Activated CD4-positive, alpha-beta T cell treated with anti-CD3 and anti-CD28 coated beads for 36 hours (primary cell): ENCODE measurements around the gene HNRNPK. TPM values are rescaled to one million over a fixed set of nuclear protein-coding genes. Genes with fewer than 3 reads are reported as not detected.
A peak's percentile ranks its signal among the peaks of the same experiment; 100 is the strongest.

ENCODE experiments used
- ATAC-seq: fragments of 200-7000 bp; cut with Tn5 transposase; one replicate; pipeline ENCODE4 v1.10.0; 2021; ENCODE audit warnings: mild to moderate bottlenecking, moderate library complexity
- CTCF ChIA-PET: fragments of 350-600 bp; sonication (Branson Sonifier 250); formaldehyde crosslinking; loops from one replicate; lab custom pipeline; 2021; ENCODE audit warnings: antibody characterized with exemption; lab: Charles Lee
- POLR2A ChIA-PET: fragments of 350-600 bp; sonication (Branson Sonifier 250); formaldehyde crosslinking; loops from one replicate; lab custom pipeline; 2021; ENCODE audit warnings: antibody characterized with exemption, inconsistent platforms; lab: Charles Lee
- DNase-seq: peaks from one replicate; pipeline ENCODE4 v3.0.0-alpha.2; 2020
- H3K27ac Mint-ChIP-seq: one replicate; pipeline ENCODE4 v1.8.0; 2021; ENCODE audit warnings: mixed read lengths
- H3K27me3 Mint-ChIP-seq: one replicate; pipeline ENCODE4 v1.8.0; 2021; ENCODE audit warnings: mixed read lengths
- H3K36me3 Mint-ChIP-seq: one replicate; pipeline ENCODE4 v1.8.0; 2021; ENCODE audit warnings: low read depth, mixed read lengths
- H3K4me1 Mint-ChIP-seq: one replicate; pipeline ENCODE4 v1.8.0; 2021; ENCODE audit warnings: mixed read lengths
- H3K4me3 Mint-ChIP-seq: one replicate; pipeline ENCODE4 v1.8.0; 2021; ENCODE audit warnings: mild to moderate bottlenecking, moderate library complexity, mixed read lengths
- H3K9me3 Mint-ChIP-seq: one replicate; pipeline ENCODE4 v1.8.0; 2021; ENCODE audit warnings: low read depth, mixed read lengths
- intact Hi-C, 2 experiments: fragments of 100-400 bp; cut with DNase I in 1 of 2; cut with micrococcal nuclease in 1 of 2; formaldehyde crosslinking; loops; one replicate each; pipeline versions ENCODE4 v1.14.2 to v1.15.1; 2022 to 2024; cut with DNase I, micrococcal nuclease
- total RNA-seq, 2 experiments: library from RNA; stranded (reverse); gene quantifications; one replicate each; pipeline ENCODE4 v1.2.3, GENCODE V29; 2021

HNRNPK gene
- total RNA-seq, 2 experiments from 2014 or later, result 848 to 1,029 TPM

DNA sequence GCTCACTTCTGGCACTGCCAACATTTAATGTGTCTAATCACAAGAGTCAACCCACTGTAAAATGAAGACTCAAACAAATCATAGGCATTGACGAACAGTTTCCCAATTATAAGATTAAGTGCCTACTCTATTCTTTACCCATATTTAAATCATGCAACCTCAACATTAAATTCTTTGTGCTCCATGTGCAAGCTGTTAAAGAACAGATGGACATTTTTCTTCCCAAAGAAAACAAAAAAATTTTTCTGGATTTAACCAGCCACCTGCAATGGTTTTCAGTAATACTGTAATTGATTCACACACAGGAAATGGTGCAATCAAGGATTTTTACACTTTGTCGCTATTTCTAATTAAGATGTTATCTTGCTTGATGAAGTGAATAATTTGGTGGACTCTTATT lies 3.6 kb downstream of the HNRNPK start:
- DNase-seq (no peak), ATAC-seq (no peak)
- H3K9me3 Mint-ChIP-seq, result no peaks in the 10 kb centered on the region
- H3K4me1 Mint-ChIP-seq, result peaks cover 49% of the 10 kb centered on the region
- H3K27me3 Mint-ChIP-seq, result no peaks in the 10 kb centered on the region
- H3K36me3 Mint-ChIP-seq, result peaks cover 81% of the 10 kb centered on the region
- ChIA-PET POLR2A (interaction anchor here (0.9 kb wide), 1 partner anchor 320 kb away, joined by 3 read pairs; no protein-coding TSS in a partner anchor), CTCF (no interaction called here)
- peak overlapping the region; percentile 100 for H3K4me3 Mint-ChIP-seq
- peak overlapping the region; percentile 99 for H3K27ac Mint-ChIP-seq
- intact Hi-C loops, result no loop called here

DNA sequence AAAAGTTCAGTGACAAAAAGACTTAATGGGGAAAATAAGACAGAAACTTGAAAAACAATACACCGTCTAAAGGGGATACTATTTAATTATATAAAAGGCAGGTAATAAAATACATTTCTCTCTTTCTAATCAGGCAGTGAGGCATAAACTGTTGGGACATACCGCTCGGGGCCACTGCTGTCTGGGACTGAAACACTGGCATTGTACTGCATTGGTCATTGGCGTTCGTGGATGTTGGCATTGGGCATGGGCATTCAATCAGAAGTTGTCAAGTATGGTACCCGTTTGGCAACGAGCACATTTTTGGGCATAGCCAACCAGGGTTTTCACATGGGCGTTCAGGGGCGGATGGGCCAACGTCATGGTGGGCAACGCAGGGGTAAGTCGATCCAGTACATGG lies 4.7 kb downstream of the HNRNPK start:
- Mint-ChIP-seq H3K4me3 (peak overlapping the region; percentile 17), H3K4me1 (peaks cover 52% of the 10 kb centered on the region), H3K36me3 (peaks cover 90% of the 10 kb centered on the region), H3K27me3 (no peaks in the 10 kb centered on the region), H3K9me3 (no peaks in the 10 kb centered on the region), H3K27ac (peak overlapping the region; percentile 58)
- DNase-seq (no peak), ATAC-seq (no peak)
- CTCF ChIA-PET, result no interaction called here
- intact Hi-C loops, result no loop called here
- POLR2A ChIA-PET, result no interaction called here

DNA sequence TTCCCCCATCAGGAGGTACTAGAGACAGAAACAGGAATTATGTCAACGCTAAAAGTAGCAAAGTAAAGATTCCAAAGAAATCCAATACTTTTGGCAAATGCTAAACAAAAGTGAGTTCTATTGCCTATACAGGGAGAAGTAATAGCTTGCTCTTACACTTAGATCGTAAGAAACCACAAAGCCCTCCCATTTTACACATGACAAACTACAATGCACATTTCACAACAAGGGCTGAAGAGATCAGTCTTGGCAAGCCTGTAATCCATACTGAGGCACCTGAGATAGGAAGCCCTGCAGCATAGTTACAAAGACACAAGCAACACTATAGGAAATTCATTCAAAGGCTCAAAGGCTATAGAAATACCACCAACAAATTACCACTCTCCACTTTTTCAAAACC lies 7.7 kb downstream of the HNRNPK start:
- peaks cover 49% of the 10 kb centered on the region for H3K4me1 Mint-ChIP-seq
- POLR2A ChIA-PET, result interaction anchor here (0.7 to 2.6 kb wide), 3 partner anchors 9 to 13 kb away, joined by 3 to 7 read pairs (median 6); no protein-coding TSS in a partner anchor
- intact Hi-C loops, result no loop called here
- ATAC-seq, result peak; percentile 39
- no peak overlapping the region for H3K4me3 Mint-ChIP-seq
- H3K9me3 Mint-ChIP-seq, result no peaks in the 10 kb centered on the region
- CTCF ChIA-PET, result no interaction called here
- no peak for DNase-seq
- H3K27ac Mint-ChIP-seq, result peak overlapping the region; percentile 58
- H3K36me3 Mint-ChIP-seq, result peaks cover 93% of the 10 kb centered on the region
- H3K27me3 Mint-ChIP-seq, result no peaks in the 10 kb centered on the region

- intact Hi-C loops, result no loop called here
- H3K27ac Mint-ChIP-seq, result no peak overlapping the region
- no peak for ATAC-seq
- H3K9me3 Mint-ChIP-seq, result no peaks in the 10 kb centered on the region
- ChIA-PET CTCF (interaction anchor here (0.6 to 1.3 kb wide), 3 partner anchors 8 to 351 kb away, joined by 3 to 5 read pairs (median 3); no protein-coding TSS in a partner anchor), POLR2A (interaction anchor here (2.6 kb wide), 1 partner anchor 10 kb away, joined by 7 read pairs; no protein-coding TSS in a partner anchor)
- H3K4me1 Mint-ChIP-seq, result peaks cover 43% of the 10 kb centered on the region
- H3K36me3 Mint-ChIP-seq, result peaks cover 92% of the 10 kb centered on the region
- H3K27me3 Mint-ChIP-seq, result no peaks in the 10 kb centered on the region
- H3K4me3 Mint-ChIP-seq, result no peak overlapping the region
- DNase-seq, result no peak
These were observed 8.5 kb downstream of the HNRNPK start for GRCh38 chr9:83971485-83971884.

GRCh38 chr9:83969602-83970001 lies 10.4 kb downstream of the HNRNPK start:
- no peak for DNase-seq
- H3K27ac Mint-ChIP-seq, result peak overlapping the region; percentile 25
- H3K4me3 Mint-ChIP-seq, result no peak overlapping the region
- H3K27me3 Mint-ChIP-seq, result no peaks in the 10 kb centered on the region
- ChIA-PET POLR2A (no interaction called here), CTCF (interaction anchor here (0.7 kb wide), 1 partner anchor 15 kb away, joined by 3 read pairs; no protein-coding TSS in a partner anchor)
- no peaks in the 10 kb centered on the region for H3K9me3 Mint-ChIP-seq
- intact Hi-C loops, result loop anchor here in 1 of 2 experiments (1.0 kb wide), 1 partner anchor 9 kb away; no protein-coding TSS in a partner anchor
- ATAC-seq, result no peak
- peaks cover 80% of the 10 kb centered on the region for H3K36me3 Mint-ChIP-seq
- H3K4me1 Mint-ChIP-seq, result peaks cover 28% of the 10 kb centered on the region

GRCh38 chr9:83967073-83967472 lies 12.9 kb downstream of the HNRNPK start:
- intact Hi-C loops, result no loop called here
- Mint-ChIP-seq H3K9me3 (no peaks in the 10 kb centered on the region), H3K4me1 (peaks cover 14% of the 10 kb centered on the region), H3K27me3 (no peaks in the 10 kb centered on the region), H3K27ac (peak overlapping the region; percentile 52), H3K36me3 (peaks cover 59% of the 10 kb centered on the region), H3K4me3 (no peak overlapping the region)
- ATAC-seq (no peak), DNase-seq (no peak)
- CTCF ChIA-PET, result no interaction called here
- POLR2A ChIA-PET, result no interaction called here

DNA sequence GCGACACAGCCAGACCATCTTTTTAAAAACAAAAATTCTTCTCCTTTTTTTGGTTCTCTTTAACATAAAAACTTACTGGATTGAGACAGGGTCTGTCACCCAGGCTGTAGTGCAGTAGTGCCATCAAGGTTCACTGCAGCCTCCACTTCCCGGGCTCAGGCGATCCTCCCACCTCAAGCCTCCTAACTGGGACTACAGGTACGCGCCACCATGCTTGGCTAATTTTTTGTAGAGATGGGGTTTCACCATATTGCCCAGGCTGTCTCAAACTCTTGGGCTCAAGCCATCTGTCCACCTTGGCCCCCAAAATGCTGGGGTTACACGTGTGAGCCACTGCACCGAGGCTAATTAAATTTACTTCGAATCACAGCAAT lies 13.8 kb downstream of the HNRNPK start:
- ATAC-seq (peak; percentile 12), DNase-seq (no peak)
- CTCF ChIA-PET, result no interaction called here
- H3K27ac Mint-ChIP-seq, result no peak overlapping the region
- H3K27me3 Mint-ChIP-seq, result no peaks in the 10 kb centered on the region
- peaks cover 50% of the 10 kb centered on the region for H3K36me3 Mint-ChIP-seq
- POLR2A ChIA-PET, result interaction anchor here (1.4 kb wide), 1 partner anchor 14 kb away, joined by 8 read pairs; the partner anchor contains the start of genes HNRNPK and RMI1
- H3K9me3 Mint-ChIP-seq, result no peaks in the 10 kb centered on the region
- intact Hi-C loops, result no loop called here
- peaks cover 7% of the 10 kb centered on the region for H3K4me1 Mint-ChIP-seq
- H3K4me3 Mint-ChIP-seq, result no peak overlapping the region

- Mint-ChIP-seq H3K4me3 (no peak overlapping the region), H3K36me3 (peaks cover 44% of the 10 kb centered on the region), H3K9me3 (no peaks in the 10 kb centered on the region), H3K27me3 (no peaks in the 10 kb centered on the region), H3K4me1 (peaks cover 5% of the 10 kb centered on the region), H3K27ac (peak overlapping the region; percentile 74)
- intact Hi-C loops, result loop anchor here (2.0 kb wide), 1 partner anchor 13 kb away; no protein-coding TSS in a partner anchor
- ChIA-PET POLR2A (interaction anchor here (1.2 to 1.4 kb wide), 3 partner anchors 9 to 15 kb away, joined by 4 to 8 read pairs (median 6); partner anchors contain the start of genes HNRNPK and RMI1), CTCF (no interaction called here)
- no peak for DNase-seq
- peak; percentile 27 for ATAC-seq
These were observed 14.4 kb downstream of the HNRNPK start for GRCh38 chr9:83965350-83966208.

DNA sequence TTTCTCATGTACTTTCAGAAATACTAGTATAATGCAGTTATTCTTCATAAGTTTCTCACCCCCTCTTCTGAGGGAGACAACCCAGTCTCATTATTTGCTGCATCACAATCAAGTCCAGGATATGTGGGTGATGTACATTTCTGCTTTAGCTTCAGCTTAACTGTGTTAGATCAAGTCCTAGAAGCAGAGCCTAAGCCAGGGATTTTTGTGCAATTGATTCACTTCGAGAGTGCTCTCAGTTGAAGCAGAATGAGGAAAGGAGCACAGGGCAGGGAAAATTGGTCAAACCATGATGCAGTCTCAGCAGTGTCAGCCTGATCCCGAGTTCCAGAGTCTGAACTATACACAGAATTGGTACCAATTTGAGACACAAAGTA lies 15.1 kb downstream of the HNRNPK start:
- Mint-ChIP-seq H3K27ac (peak overlapping the region; percentile 74), H3K9me3 (no peaks in the 10 kb centered on the region), H3K36me3 (peaks cover 38% of the 10 kb centered on the region), H3K4me3 (no peak overlapping the region), H3K4me1 (peaks cover 3% of the 10 kb centered on the region), H3K27me3 (no peaks in the 10 kb centered on the region)
- intact Hi-C loops, result loop anchor here (2.0 kb wide), 1 partner anchor 14 kb away; no protein-coding TSS in a partner anchor
- POLR2A ChIA-PET, result interaction anchor here (0.6 to 1.4 kb wide), 6 partner anchors 9 to 331 kb away, joined by 3 to 8 read pairs (median 4); partner anchors contain the start of genes HNRNPK and RMI1
- ATAC-seq, result peak; percentile 23
- DNase-seq, result no peak
- CTCF ChIA-PET, result no interaction called here

DNA sequence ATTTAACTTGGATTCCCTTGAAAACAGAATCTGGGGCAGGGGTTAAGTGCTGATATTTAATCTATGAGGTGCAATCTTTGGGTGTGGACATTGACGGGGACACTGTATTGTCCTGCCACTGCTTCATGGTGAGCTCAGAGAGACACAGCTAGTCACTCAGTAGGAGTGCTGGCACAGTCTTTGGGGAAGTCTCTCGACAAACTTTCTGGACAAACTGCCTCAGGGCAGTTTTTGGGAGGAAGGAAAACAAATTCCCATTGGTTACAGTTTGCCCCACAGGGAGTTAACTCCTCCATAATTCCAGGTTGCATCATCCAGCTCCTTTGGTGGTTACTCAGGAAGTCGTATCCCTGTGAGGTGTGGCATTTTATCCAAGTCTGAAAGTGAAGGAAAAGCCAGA lies 17.9 kb downstream of the HNRNPK start:
- intact Hi-C loops, result no loop called here

GRCh38 chr9:83960991-83961390 lies 19.0 kb downstream of the HNRNPK start:
- CTCF ChIA-PET, result interaction anchor here (1.8 kb wide), 1 partner anchor 17 kb away, joined by 5 read pairs; no protein-coding TSS in a partner anchor

More for the DNA sequence above, 17.9 kb downstream of the HNRNPK start:
- CTCF ChIA-PET, result interaction anchor here (1.1 to 1.8 kb wide), 2 partner anchors 16 to 211 kb away, joined by 4 to 5 read pairs; no protein-coding TSS in a partner anchor
- Mint-ChIP-seq H3K27me3 (no peaks in the 10 kb centered on the region), H3K4me3 (no peak overlapping the region), H3K36me3 (peaks cover 14% of the 10 kb centered on the region), H3K4me1 (peaks cover 5% of the 10 kb centered on the region), H3K9me3 (no peaks in the 10 kb centered on the region), H3K27ac (no peak overlapping the region)
- no peak for DNase-seq
- no peak for ATAC-seq
- POLR2A ChIA-PET, result interaction anchor here (0.6 to 2.3 kb wide), 3 partner anchors 9 to 324 kb away, joined by 4 to 11 read pairs (median 7); partner anchors contain the start of genes HNRNPK and RMI1

More at GRCh38 chr9:83960991-83961390, 19.0 kb downstream of the HNRNPK start:
- intact Hi-C loops, result no loop called here
- ATAC-seq (no peak), DNase-seq (no peak)
- Mint-ChIP-seq H3K27ac (no peak overlapping the region), H3K27me3 (no peaks in the 10 kb centered on the region), H3K9me3 (no peaks in the 10 kb centered on the region), H3K4me1 (peaks cover 13% of the 10 kb centered on the region), H3K36me3 (peaks cover 9% of the 10 kb centered on the region), H3K4me3 (no peak overlapping the region)
- POLR2A ChIA-PET, result interaction anchor here (1.4 to 1.9 kb wide), 2 partner anchors 10 to 19 kb away, joined by 7 read pairs; partner anchors contain the start of genes HNRNPK and RMI1
